ENCODE data around the gene BACH2. TPM values are rescaled to one million over a fixed set of nuclear protein-coding genes. Genes with fewer than 3 reads are reported as not detected.

Gene BACH2
- total and polyA plus RNA-seq, 2 experiments from 2014 or later, result 1.6 to 5.7 TPM

GRCh38 chr6:89916136-89916920 lies 380.3 kb downstream of the BACH2 start:
- no peaks in the 10 kb centered on the region for H3K36me3 Mint-ChIP-seq (ENCODE audit: low read depth)
- peaks cover 9% of the 10 kb centered on the region for H3K27me3 Mint-ChIP-seq (ENCODE audit: insufficient read depth, low read depth, poor library complexity)
- ATAC-seq (no peak), DNase-seq (ENCODE audit: low spot score) (no peak)
- H3K79me2 ChIP-seq (replicated peaks; ENCODE audit: insufficient read depth), result no peaks in the 10 kb centered on the region
- H3K9me3 Mint-ChIP-seq, result peaks cover 5% of the 10 kb centered on the region; the same call in 1 of the 3 replicates
- no peaks in the 10 kb centered on the region for H3K36me3 ChIP-seq (ENCODE audit: insufficient read depth)
- no peak overlapping the region for H3K4me2 ChIP-seq
- peaks cover 5% of the 10 kb centered on the region for H3K4me1 Mint-ChIP-seq
- no peak overlapping the region for H3K27ac ChIP-seq (ENCODE audit: low read depth)
- no peak overlapping the region for H3K27ac Mint-ChIP-seq
- no peaks in the 10 kb centered on the region for H3F3A ChIP-seq (replicated peaks; ENCODE audit: low read depth)
- no peak overlapping the region for H3K4me3 Mint-ChIP-seq
- no peak overlapping the region for H2AFZ ChIP-seq
- TF ChIP-seq ZNF462 (CRISPR knock-in tag; IDR thresholded peaks at IDR 0.05) (no peak), CREB1 (CRISPR knock-in tag; IDR thresholded peaks at IDR 0.05; ENCODE audit: low read depth) (no peak), POLR2AphosphoS5 (IDR thresholded peaks at IDR 0.05; ENCODE audit: low read depth) (no peak), JUNB (IDR thresholded peaks at IDR 0.05; ENCODE audit: unreplicated experiment) (no peak), EZH2phosphoT487 (IDR thresholded peaks at IDR 0.05; ENCODE audit: unreplicated experiment) (no peak), STAT1 (IDR thresholded peaks at IDR 0.05; ENCODE audit: unreplicated experiment) (no peak), NANOG (IDR thresholded peaks at IDR 0.05; ENCODE audit: borderline replicate concordance) (no peak), ETS1 (IDR thresholded peaks at IDR 0.05) (no peak), ZNF331 (CRISPR knock-in tag; IDR thresholded peaks at IDR 0.05; ENCODE audit: low read depth) (no peak), CTCF (conservative IDR thresholded peaks at IDR 0.05; ENCODE audit: low read depth in 2 of 2) (no peak), REST (IDR thresholded peaks at IDR 0.05; ENCODE audit: unreplicated experiment) (no peak), EZH2 (IDR thresholded peaks at IDR 0.05; ENCODE audit: low read depth, unreplicated experiment) (no peak)
- H4K20me1 ChIP-seq (replicated peaks; ENCODE audit: insufficient read depth), result no peaks in the 10 kb centered on the region
- H3K27me3 ChIP-seq (ENCODE audit: insufficient read depth), result no peaks in the 10 kb centered on the region
- H3K9me2 ChIP-seq (ENCODE audit: insufficient read depth), result no peaks in the 10 kb centered on the region
- H3K4me1 ChIP-seq (ENCODE audit: insufficient read depth), result no peaks in the 10 kb centered on the region
- no peak overlapping the region for H3K4me3 ChIP-seq

All from GM23338 (cell line).